Activated CD4-positive, alpha-beta T cell treated with anti-CD3 and anti-CD28 coated beads, Interleukin-2, amount 50 U/mL, for 16 hours (primary cell): Measurements from ENCODE around the gene NEMF.
"Not testable (repeated sequence)": the region's sequence is repeated elsewhere in the genome, so short reads cannot be mapped to it uniquely, and the experiment has no call there.

ENCODE experiments used
- DNase-seq: peaks from one replicate; pipeline ENCODE4 v3.0.0-alpha.2; 2020

Gene NEMF, protein sequence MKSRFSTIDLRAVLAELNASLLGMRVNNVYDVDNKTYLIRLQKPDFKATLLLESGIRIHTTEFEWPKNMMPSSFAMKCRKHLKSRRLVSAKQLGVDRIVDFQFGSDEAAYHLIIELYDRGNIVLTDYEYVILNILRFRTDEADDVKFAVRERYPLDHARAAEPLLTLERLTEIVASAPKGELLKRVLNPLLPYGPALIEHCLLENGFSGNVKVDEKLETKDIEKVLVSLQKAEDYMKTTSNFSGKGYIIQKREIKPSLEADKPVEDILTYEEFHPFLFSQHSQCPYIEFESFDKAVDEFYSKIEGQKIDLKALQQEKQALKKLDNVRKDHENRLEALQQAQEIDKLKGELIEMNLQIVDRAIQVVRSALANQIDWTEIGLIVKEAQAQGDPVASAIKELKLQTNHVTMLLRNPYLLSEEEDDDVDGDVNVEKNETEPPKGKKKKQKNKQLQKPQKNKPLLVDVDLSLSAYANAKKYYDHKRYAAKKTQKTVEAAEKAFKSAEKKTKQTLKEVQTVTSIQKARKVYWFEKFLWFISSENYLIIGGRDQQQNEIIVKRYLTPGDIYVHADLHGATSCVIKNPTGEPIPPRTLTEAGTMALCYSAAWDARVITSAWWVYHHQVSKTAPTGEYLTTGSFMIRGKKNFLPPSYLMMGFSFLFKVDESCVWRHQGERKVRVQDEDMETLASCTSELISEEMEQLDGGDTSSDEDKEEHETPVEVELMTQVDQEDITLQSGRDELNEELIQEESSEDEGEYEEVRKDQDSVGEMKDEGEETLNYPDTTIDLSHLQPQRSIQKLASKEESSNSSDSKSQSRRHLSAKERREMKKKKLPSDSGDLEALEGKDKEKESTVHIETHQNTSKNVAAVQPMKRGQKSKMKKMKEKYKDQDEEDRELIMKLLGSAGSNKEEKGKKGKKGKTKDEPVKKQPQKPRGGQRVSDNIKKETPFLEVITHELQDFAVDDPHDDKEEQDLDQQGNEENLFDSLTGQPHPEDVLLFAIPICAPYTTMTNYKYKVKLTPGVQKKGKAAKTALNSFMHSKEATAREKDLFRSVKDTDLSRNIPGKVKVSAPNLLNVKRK

DNA sequence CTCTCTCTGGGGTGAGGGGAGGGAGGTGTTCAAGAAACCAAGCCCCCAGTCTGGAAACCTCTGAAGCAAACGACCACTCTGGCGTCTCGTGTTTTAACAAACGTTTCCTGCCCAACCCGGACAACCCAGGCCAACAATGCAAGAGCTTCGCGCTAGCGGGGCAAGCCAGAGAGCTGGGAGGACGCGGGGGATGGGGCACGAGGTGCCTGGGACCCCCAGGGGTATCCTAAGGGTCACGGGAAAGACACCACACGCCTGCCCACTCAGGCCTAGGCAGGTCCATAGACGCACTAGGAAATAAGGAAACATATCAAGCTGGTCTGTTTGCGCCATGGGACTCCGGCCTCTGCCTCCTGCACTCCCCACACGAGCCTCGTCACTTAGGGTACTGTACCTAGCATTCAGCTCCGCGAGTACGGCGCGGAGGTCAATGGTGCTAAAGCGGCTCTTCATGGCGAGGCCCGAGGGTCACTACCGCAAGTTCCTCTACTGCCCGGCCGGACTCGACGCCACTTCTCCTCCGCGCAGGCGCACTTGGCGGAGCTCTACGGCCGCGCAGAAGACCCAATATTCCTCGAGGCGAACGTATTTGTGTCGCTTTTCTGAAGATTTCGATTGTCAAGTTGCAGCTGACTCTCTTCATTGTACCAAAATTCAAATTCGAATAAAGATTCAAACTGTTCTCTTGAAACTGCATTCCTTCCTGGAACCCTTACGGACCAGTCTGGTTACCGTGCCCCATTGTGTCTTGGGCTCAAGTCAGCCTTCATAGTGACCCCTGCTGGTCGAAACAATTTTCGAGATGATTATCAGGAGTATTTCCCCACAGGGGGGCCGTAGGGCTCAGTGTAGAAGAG, at the start of gene NEMF:
NEMF (minus strand) TSS at position 488 of the 857 bp plus-strand sequence; CDS start at position 453, 35 bp downstream.
- DNase-seq: peak; percentile 90

DNA sequence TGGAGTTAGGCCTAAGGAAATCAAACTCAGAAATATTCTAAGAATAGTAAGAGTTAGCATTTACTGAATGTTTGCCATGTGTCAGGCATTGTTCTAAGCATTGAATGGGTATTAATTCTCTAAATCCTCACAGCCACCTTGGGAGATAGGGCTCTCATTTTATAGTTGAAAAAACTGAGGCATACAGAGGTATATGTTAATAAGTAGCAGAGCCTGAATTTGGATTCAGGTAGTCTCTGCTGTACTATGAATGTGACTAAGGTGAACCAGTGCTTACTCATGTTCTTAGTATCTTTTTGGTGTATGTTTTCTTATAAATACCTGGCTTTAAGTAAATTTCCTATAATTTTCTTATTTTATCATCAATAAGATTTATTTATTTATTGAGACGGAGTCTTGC, 48.4 kb upstream of the NEMF start:
- no peak for DNase-seq

DNA sequence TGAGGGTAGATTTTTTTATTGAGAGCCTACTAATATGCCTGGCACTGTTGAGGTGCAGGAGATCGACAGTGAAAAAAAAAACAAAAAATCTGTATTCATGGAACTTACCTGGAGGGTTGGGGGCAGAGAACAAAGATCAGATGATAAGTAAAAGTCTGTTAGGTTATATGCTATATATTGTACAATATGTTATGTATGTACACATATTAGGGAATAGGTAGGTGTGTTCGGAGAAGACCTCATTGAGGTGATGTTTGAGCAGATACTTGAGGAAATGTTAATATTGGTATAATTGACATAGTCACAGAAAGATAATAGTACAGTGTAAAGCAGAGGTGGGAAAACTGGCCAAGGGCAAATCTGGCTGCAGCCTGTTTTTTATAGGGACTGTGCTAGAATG, 45.9 kb upstream of the NEMF start:
- peak; percentile 11 for DNase-seq

DNA sequence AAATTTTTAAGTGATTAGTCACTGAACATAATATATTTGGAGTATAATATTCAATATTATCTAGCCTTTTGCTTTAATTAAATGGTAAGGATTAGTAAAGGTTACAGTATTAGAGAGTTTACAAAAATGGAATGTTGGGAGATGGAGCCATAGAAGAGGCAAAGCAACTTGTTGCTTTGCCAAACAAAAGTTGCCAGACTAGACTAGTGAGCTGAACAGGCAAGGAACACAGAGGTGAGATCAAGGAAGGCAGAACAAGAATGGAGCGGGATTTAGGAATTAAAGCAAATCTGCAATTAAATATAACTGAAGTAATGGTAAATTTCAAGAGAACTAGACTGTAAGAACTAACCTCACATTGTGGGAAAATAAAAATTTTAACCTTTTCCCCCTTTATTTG, 45.4 kb upstream of the NEMF start:
- DNase-seq: no peak

DNA sequence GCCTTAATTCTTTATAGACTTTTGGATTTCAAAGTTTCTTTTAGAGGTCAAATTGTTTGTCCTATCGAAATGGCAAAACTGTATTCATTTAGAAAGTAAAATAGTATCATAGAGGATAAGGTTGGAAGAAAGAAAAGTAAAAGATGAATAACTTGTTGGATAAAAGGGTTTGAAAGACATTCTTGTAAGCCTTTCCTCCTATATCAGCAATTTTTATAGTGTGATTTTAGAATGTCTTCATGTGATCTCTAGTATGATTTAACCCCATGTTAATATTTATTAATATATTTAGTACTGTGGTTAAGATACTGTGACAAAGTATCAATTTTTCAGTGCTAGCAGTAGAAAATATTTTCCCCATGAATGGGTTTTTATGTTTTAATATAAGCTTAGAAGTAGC, 44.8 kb upstream of the NEMF start:
- no peak for DNase-seq

DNA sequence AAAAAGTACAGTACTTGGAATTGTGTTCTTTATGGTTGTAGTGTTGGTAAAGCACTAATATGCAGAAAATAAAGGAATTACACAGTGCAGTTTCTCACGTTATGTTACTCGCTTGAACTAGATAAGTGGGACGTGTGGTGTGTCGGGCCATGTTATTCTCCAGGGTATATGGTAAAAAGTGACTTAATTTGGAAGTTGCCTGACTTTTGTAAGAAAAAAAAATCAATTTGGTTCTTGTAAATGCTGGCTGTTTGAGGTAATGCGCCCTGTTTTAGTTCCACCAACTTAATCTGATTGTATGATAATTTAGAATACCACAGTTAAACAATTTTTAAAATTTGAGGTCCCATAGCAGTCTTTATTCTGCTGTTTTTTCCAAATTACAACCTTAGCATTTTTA, 44.4 kb upstream of the NEMF start:
- DNase-seq: peak; percentile 9

DNA sequence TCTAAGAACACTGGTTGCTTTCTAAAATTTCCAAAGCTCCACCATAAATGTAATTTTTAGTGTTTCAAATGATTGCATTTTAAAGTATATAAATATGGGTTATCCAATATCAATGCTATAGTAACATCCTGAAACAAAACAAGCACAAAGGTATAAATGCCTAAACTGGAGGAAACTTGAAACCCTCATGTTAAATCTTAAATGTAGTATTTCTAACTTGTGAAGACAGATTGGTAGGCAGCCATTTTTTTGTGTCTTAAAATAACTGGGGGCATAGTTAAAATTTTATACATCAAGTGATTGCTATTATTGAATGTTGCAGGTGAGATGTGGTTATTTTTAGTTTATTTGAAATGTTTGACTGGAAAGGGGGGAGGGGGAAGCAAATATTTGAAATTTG, 43.7 kb upstream of the NEMF start:
- DNase-seq: not testable (repeated sequence)

DNA sequence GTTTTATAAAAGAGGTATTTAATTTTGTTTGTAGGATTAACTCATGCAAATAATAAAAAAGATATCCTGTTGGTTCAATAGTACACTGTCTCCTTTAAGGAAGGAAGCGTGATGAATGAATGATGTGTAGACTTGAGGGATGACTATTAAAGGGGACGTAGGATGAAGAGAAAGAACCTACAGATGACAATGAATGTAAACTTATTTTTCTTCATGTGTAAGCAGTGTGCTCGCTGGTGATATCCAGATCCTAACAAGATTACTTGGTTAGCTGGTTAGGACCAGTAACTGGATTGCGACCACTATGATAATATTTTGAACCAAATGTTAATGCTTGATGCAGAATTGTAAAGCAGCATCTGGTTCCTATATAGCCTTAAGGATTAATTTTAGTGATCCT, 42.9 kb upstream of the NEMF start:
- peak; percentile 51 for DNase-seq

DNA sequence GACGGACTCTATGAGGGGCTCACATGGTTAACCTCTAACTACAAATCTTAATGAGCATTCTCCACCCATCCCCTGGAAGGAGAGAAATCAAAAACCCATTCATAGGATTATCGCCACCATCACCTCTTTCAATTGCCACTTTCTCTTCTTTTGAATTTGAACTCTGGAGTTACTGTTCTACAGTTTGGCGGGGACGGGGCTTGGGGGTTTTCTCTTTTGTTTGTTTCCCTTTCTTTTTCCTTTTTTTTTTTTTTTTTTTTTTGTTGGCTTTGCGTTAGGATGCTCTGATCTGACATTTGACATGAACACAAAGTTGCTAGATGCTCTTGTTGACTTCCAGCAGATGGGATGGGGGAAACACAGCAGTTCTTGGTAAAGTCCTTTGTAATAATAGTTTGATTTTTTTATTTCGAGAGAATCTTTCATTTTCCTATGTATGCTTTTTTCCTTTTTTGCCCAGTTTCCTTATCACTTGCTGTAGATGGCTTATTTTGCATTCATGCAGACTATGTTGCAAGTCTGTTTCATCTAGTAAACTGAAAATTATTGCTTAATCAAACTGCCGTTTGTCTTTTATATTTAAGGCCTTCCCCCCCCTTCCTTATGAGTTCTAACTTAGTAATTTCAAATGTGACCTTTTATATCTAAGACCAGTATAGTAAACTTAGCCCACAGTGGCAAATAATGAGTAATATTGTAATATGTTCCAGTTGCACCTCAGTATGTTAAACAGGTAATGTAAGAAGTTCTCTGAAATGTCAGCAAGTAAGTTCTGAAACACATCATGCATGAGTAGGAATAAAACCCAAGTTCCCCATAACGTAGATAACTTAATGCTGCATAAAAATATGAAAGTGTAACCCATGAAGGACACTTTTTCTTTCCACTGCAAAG, 41.9 kb upstream of the NEMF start:
- DNase-seq: peak; percentile 65

DNA sequence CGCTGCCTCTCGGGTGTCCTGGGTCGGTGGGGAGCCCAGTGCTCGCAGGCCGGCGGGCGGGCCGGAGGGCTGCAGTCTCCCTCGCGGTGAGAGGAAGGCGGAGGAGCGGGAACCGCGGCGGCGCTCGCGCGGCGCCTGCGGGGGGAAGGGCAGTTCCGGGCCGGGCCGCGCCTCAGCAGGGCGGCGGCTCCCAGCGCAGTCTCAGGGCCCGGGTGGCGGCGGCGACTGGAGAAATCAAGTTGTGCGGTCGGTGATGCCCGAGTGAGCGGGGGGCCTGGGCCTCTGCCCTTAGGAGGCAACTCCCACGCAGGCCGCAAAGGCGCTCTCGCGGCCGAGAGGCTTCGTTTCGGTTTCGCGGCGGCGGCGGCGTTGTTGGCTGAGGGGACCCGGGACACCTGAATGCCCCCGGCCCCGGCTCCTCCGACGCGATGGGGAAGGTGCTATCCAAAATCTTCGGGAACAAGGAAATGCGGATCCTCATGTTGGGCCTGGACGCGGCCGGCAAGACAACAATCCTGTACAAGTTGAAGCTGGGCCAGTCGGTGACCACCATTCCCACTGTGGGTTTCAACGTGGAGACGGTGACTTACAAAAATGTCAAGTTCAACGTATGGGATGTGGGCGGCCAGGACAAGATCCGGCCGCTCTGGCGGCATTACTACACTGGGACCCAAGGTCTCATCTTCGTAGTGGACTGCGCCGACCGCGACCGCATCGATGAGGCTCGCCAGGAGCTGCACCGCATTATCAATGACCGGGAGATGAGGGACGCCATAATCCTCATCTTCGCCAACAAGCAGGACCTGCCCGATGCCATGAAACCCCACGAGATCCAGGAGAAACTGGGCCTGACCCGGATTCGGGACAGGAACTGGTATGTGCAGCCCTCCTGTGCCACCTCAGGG, 41.0 kb upstream of the NEMF start:
- peak; percentile 76 for DNase-seq

DNA sequence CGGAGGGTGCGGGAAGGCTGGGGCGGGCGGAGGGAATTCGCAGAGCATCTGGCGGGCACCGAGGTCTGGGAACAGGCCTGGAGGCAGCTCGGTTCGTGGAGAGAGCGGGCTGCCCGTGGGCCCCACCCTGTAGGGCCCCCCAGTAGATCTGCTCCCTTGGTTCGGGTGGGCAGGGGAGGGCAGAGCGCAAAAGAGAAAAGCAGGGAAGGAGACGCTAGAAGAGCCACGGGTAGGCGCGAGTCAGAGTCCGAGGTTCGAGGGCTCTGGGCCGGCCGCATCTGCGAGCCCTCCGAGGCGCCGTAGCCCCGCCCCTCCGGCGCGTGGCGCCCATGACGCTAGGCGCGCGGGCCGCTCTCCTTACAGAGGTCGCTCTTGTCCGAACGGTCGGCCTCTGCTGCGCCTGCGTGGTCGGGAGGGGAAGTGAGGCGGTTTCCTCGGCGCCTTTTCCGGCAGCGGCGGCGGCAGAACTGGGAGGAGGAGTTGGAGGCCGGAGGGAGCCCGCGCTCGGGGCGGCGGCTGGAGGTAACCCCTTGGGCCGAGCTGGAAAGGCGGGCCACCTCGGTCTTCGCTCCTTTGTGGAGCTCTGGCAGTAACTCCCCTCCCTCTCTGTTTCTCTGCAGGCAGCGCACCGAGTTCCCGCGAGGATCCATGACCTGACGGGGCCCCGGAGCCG, 40.2 kb upstream of the NEMF start, which contains the start of gene ARF6:
ARF6 (plus strand) TSS at position 447 of the 673 bp plus-strand sequence. CDS start 655 bp downstream, outside the sequence.
- peak; percentile 99 for DNase-seq

DNA sequence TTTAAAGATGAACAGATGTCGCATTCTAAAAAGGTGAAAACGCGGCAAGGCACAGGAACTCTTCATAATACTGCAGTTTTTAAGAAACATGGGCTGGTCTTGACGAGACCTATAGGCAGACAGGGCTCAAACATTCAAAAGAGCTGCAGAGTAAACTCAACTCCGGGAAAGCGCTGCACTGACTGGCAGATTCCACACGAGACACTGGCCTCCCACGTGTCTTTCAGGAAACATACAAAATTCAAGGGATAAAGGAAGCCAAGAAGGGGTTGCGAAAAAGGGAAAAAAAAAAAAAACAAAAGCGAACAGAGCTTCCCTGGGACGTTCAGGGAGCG, 39.7 kb upstream of the NEMF start:
- DNase-seq: peak; percentile 67

DNA sequence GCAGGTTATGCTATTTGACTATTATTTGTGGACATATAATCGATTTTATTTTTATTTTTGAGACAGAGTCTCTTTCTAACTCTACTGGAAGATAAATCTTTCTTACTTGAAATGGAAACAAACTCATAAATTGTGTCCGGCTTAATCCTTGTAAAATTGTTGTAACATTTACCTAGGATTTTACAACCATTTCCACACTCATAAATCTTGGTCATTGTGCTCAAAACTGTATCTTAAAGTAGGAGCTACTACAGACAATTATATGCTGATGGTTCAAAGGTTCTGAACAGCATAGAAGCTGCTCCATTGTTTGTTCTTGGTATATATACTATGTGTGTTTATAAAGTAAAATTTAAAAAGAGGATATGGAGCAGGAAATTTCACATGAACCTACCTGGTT, 35.7 kb upstream of the NEMF start:
- no peak for DNase-seq

DNA sequence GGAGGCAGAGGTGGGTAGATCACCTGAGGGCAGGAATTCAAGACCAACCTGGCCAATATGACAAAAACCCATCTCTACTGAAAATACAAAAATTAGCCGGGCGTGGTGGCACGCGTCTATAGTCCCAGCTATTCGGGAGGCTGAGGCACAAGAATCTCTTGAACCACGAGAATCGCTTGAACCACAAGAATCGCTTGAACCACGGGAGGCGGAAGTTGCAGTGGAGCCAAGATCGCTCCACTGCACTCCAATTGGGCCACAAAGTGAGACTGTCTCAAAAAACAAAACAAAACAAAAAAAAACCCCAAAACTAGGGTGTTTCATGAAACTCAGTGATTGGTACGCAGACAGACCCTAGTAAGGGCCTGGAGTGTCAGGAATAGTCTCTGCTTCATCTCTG, 33.9 kb upstream of the NEMF start:
- no peak for DNase-seq

DNA sequence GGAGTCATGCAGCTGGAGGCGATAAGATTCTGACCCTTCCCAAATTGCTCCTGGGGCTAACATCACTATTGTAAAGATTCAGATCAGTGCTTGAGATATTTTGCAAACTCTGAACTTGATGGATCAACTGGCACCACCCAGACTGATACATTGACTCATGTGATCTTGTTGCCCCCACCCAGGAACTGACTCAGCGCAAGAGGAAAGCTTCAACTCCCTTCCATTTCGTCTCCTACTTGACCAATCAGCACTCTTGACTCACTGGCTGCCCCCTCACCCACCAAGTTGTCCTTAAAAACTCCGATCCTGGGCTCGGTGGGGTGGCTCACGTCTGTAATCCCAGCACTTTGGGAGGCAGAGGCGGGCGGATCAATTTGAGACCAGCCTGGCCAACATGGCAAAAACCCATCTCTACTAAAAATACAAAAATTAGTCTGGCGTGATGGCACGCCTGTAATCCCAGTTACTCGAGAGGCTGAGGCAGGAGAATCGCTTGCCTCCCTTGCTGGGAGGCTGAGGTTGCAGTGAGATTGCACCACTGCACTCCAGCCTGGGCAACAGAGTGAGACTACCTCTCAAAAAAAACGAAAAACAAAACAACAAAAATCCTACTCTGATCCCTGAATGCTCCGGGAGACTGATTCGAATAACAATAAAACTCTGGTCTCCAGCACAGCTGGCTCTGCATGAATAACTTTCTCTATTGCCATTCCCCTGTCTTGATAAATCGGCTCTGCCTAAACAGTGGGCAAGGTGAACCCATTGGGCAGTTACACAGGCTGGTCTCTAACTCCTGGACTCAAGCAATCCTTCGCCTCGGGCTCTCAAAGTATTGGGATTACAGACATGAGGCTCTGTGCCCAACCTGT, 30.5 kb upstream of the NEMF start:
- DNase-seq: no peak

DNA sequence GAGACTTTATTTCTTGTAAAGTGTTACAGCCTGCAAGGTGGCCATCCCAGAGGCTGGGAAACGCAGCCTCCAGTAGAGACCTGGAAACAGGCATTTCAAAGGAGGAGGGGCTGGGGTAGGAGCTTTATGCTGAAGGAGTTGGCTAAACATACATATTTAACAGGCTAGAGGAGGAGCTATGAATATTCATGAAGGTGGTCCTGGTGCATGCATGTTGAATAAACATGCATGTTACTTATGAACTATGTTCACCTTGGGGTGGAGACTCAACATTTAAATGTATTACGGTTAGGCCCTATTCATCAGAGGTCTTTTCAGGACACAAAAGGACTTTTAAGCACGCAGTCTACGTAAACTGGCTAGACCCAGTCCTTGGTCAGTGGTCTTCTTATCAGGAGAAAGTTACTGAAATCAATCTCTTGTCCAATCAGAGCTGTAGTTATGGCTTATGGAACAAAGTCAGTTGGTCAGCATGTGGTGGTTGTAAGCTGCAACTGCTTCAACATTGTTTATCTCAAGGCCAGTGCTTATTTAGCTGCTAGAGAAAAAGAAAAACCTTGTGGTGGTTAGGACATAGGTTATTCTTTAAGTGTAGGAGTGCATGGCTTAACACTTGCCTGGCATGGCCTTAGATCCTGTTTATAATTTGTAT, 28.9 kb upstream of the NEMF start:
- no peak for DNase-seq

DNA sequence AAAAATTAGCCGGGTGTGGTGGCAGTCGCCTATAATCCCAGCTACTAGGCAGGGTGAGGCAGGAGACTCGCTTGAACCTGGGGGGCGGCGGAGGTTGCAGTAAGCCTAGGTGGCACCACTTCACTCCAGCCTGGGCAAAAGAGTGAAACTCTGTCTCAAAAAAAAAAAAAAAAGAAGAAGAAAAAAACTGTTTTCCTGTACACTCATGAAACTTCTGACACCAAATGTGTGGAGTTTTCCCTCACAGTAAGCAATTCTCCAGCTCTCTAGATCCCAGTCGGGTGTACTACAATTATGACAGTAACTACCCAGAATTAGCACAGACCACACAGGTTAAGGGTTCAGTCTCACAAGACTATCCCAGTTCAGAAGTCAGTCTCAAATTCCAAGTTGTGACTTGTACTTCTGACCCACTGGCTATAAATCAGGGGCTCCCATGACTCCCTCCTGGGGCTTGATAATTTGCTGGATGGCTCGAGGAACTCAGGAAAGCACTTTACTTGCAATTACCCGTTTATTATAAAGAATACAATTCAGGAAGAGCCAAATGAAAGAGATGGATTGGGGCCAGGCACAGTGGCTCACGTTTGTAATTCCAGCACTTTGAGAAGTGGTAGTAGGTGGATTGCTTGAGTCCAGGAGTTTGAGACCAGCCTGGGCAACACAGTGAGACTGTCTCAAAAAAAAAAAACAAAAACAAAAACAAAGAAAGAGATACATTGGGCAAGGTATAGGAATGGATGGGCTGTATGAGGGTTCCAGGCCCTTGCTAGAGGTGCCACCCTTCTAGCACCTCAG, 27.9 kb upstream of the NEMF start:
- no peak for DNase-seq
